ENCODE data around the gene AKAP7.

AKAP7 gene

GRCh38 chr6:131164506-131164905 lies 29.2 kb downstream of the AKAP7 start:
- TF ChIP-seq CTCF (IDR thresholded peaks at IDR 0.05; ENCODE audit: low read depth, low read length, missing control alignments), result no peak
- no peak overlapping the region for H3K4me3 ChIP-seq (ENCODE audit: low read depth, low read length)
- in situ Hi-C loops (cut with HindIII; ENCODE audit: low sequenced_read_pairs), result no loop called here
- no peak for DNase-seq (ENCODE audit: low read depth)

GRCh38 chr6:131167773-131168172 lies 32.5 kb downstream of the AKAP7 start:
- in situ Hi-C loops (cut with HindIII; ENCODE audit: low sequenced_read_pairs), result no loop called here
- no peak for DNase-seq (ENCODE audit: low read depth)
- no peak for TF ChIP-seq CTCF (IDR thresholded peaks at IDR 0.05; ENCODE audit: low read depth, low read length, missing control alignments)
- H3K4me3 ChIP-seq (ENCODE audit: low read depth, low read length), result no peak overlapping the region

- no peak for TF ChIP-seq CTCF (IDR thresholded peaks at IDR 0.05; ENCODE audit: low read depth, low read length, missing control alignments)
- no peak overlapping the region for H3K4me3 ChIP-seq (ENCODE audit: low read depth, low read length)
- DNase-seq (ENCODE audit: low read depth), result no peak
- in situ Hi-C loops (cut with HindIII; ENCODE audit: low sequenced_read_pairs), result no loop called here
Observed at GRCh38 chr6:131169613-131170012, 34.3 kb downstream of the AKAP7 start.

- DNase-seq (ENCODE audit: low read depth), result no peak
- TF ChIP-seq CTCF (IDR thresholded peaks at IDR 0.05; ENCODE audit: low read depth, low read length, missing control alignments), result no peak
- H3K4me3 ChIP-seq (ENCODE audit: low read depth, low read length), result no peak overlapping the region
- in situ Hi-C loops (cut with HindIII; ENCODE audit: low sequenced_read_pairs), result no loop called here
Observed at GRCh38 chr6:131172222-131172621, 37.0 kb downstream of the AKAP7 start.

GRCh38 chr6:131173680-131174079 lies 38.4 kb downstream of the AKAP7 start:
- DNase-seq (ENCODE audit: low read depth), result peak; percentile 37
- H3K4me3 ChIP-seq (ENCODE audit: low read depth, low read length), result no peak overlapping the region
- in situ Hi-C loops (cut with HindIII; ENCODE audit: low sequenced_read_pairs), result no loop called here
- TF ChIP-seq CTCF (IDR thresholded peaks at IDR 0.05; ENCODE audit: low read depth, low read length, missing control alignments), result no peak

GRCh38 chr6:131175564-131175963 lies 40.3 kb downstream of the AKAP7 start:
- TF ChIP-seq CTCF (IDR thresholded peaks at IDR 0.05; ENCODE audit: low read depth, low read length, missing control alignments), result no peak
- H3K4me3 ChIP-seq (ENCODE audit: low read depth, low read length), result no peak overlapping the region
- DNase-seq (ENCODE audit: low read depth), result no peak
- in situ Hi-C loops (cut with HindIII; ENCODE audit: low sequenced_read_pairs), result no loop called here

- TF ChIP-seq CTCF (IDR thresholded peaks at IDR 0.05; ENCODE audit: low read depth, low read length, missing control alignments), result no peak
- in situ Hi-C loops (cut with HindIII; ENCODE audit: low sequenced_read_pairs), result no loop called here
Observed at GRCh38 chr6:131177996-131178395, 42.7 kb downstream of the AKAP7 start.

More at GRCh38 chr6:131177996-131178395, 42.7 kb downstream of the AKAP7 start:
- no peak for DNase-seq (ENCODE audit: low read depth)
- no peak overlapping the region for H3K4me3 ChIP-seq (ENCODE audit: low read depth, low read length)
